WERI-Rb-1 (cell line): ENCODE data around the gene VTI1A.

ENCODE experiments used
- DNase-seq: peaks from one replicate; pipeline ENCODE4 v3.0.0-alpha.2; 2020
- H3K27ac ChIP-seq: fragments of 250-450 bp; sonication (Bioruptor Pico); 2 replicates; pipeline ENCODE4 v1.5.1; 2020; ENCODE audit warnings: mild to moderate bottlenecking, moderate library complexity
- H3K27me3 ChIP-seq: fragments of 250-450 bp; sonication (Bioruptor Pico); 2 replicates; pipeline ENCODE4 v1.5.1; 2021; ENCODE audit warnings: mild to moderate bottlenecking, low read depth, moderate library complexity; ENCODE audit not compliant: insufficient read depth, severe bottlenecking
- H3K36me3 ChIP-seq: fragments of 250-450 bp; sonication (Bioruptor Pico); 2 replicates; pipeline ENCODE4 v1.5.1; 2020; ENCODE audit warnings: mild to moderate bottlenecking, moderate library complexity
- H3K4me3 ChIP-seq: 2 replicates; pipeline ENCODE4 v1.5.1; 2011; ENCODE audit warnings: low read depth, mild to moderate bottlenecking, control low read depth, low read length
- H3K9me3 ChIP-seq: fragments of 250-450 bp; sonication (Bioruptor Pico); 2 replicates; pipeline ENCODE4 v1.5.1; 2021; ENCODE audit warnings: mild to moderate bottlenecking, moderate library complexity; ENCODE audit not compliant: severe bottlenecking
- CTCF ChIP-seq: IDR thresholded peaks from 2 replicates; pipeline ENCODE4 v1.5.1; 2011; ENCODE audit warnings: low read depth, mild to moderate bottlenecking, control low read depth, inconsistent platforms, low read length

The VTI1A gene

GRCh38 chr10:112821663-112822062 lies 374.6 kb downstream of the VTI1A start:
- no peak for DNase-seq
- Histone ChIP-seq H3K36me3 (no peaks in the 10 kb centered on the region), H3K9me3 (no peaks in the 10 kb centered on the region), H3K27me3 (no peaks in the 10 kb centered on the region), H3K27ac (no peak overlapping the region), H3K4me3 (no peak overlapping the region)
- no peak for TF ChIP-seq CTCF

GRCh38 chr10:112823007-112823406 lies 376.0 kb downstream of the VTI1A start:
- H3K9me3 ChIP-seq, result no peaks in the 10 kb centered on the region
- TF ChIP-seq CTCF, result no peak
- no peak overlapping the region for H3K4me3 ChIP-seq
- H3K27me3 ChIP-seq, result no peaks in the 10 kb centered on the region
- no peak overlapping the region for H3K27ac ChIP-seq
- DNase-seq, result no peak
- no peaks in the 10 kb centered on the region for H3K36me3 ChIP-seq

GRCh38 chr10:112823604-112824003 lies 376.6 kb downstream of the VTI1A start:
- Histone ChIP-seq H3K36me3 (no peaks in the 10 kb centered on the region), H3K4me3 (no peak overlapping the region), H3K27me3 (no peaks in the 10 kb centered on the region), H3K27ac (no peak overlapping the region), H3K9me3 (no peaks in the 10 kb centered on the region)
- no peak for TF ChIP-seq CTCF
- no peak for DNase-seq

- H3K27me3 ChIP-seq, result no peaks in the 10 kb centered on the region
- no peak overlapping the region for H3K27ac ChIP-seq
- DNase-seq, result no peak
- no peak overlapping the region for H3K4me3 ChIP-seq
- no peaks in the 10 kb centered on the region for H3K9me3 ChIP-seq
- no peaks in the 10 kb centered on the region for H3K36me3 ChIP-seq
- no peak for TF ChIP-seq CTCF
Observed at GRCh38 chr10:112826018-112826697, 379.1 kb downstream of the VTI1A start.

- H3K27ac ChIP-seq, result no peak overlapping the region
- no peak overlapping the region for H3K4me3 ChIP-seq
- no peak for DNase-seq
- no peaks in the 10 kb centered on the region for H3K9me3 ChIP-seq
- no peak for TF ChIP-seq CTCF
- H3K27me3 ChIP-seq, result no peaks in the 10 kb centered on the region
- no peaks in the 10 kb centered on the region for H3K36me3 ChIP-seq
Observed at GRCh38 chr10:112827086-112827485, 380.1 kb downstream of the VTI1A start.

- no peaks in the 10 kb centered on the region for H3K9me3 ChIP-seq
- H3K4me3 ChIP-seq, result no peak overlapping the region
- H3K36me3 ChIP-seq, result no peaks in the 10 kb centered on the region
- H3K27me3 ChIP-seq, result no peaks in the 10 kb centered on the region
- H3K27ac ChIP-seq, result no peak overlapping the region
- DNase-seq, result no peak
- TF ChIP-seq CTCF, result no peak
Observed at GRCh38 chr10:112827951-112828350, 380.9 kb downstream of the VTI1A start.
